Measurements from ENCODE around the gene TRUB1.

Gene TRUB1

DNA sequence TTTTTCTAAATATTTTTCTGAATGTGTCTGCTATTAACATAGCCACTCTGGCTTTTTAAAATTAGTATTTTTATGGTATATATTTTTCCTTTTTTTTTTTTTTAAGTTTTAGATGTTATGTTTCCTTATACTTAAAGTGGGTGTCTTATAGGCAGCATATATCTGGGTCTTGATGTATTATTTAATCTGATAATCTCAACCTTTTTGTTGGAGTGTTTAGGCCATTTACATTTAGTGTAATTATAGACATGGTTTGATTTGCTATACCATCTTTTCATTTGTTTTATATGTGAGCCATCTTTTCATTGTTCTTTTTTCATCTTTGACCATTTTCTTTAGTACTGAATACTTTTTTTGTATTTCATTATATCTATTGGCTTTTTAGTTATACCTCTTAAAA lies 45.0 kb downstream of the TRUB1 start:
- DNase-seq (ENCODE audit: low spot score): no peak

- no peak for DNase-seq (ENCODE audit: low spot score)
Observed at GRCh38 chr10:114987995-114988394, 50.0 kb downstream of the TRUB1 start.

DNA sequence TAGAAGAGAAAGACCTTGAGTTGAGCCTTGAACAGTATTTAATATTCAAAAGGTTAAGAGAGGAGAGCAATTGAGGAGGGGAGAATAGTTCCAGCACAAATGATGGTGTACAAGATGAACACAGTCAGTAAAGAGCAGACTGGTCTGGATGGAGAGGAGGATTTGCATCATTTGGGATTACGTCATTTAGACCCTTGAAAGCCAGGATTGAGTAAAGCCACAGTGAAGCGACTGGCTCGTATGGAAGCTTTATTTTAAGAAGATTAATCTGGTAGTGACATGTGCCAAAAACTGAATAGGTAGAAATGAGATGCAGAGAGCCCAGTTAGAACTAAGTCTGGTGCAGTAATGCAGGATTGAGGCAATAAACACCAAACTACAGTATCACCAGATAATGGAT lies 52.6 kb downstream of the TRUB1 start:
- no peak for DNase-seq (ENCODE audit: low spot score)

DNA sequence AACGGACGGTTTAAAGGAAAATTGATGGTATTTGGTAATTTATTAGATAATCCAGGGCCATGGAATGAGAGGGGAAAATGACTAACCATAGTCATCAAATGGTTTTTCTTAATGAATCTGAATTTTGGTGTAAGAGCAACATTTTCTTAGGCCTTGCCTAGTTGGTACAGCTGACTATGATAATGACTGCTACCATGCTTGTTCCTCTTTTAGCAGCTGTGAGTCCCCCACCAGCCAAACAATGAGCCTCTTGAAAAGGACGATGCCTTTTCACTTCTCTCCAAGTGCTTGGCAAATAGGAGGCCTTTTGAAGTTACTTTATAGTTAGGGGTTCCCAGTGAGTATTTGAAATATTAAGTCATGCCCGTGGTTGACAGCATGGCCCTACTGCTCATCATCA lies 53.0 kb downstream of the TRUB1 start:
- no peak for DNase-seq (ENCODE audit: low spot score)

DNA sequence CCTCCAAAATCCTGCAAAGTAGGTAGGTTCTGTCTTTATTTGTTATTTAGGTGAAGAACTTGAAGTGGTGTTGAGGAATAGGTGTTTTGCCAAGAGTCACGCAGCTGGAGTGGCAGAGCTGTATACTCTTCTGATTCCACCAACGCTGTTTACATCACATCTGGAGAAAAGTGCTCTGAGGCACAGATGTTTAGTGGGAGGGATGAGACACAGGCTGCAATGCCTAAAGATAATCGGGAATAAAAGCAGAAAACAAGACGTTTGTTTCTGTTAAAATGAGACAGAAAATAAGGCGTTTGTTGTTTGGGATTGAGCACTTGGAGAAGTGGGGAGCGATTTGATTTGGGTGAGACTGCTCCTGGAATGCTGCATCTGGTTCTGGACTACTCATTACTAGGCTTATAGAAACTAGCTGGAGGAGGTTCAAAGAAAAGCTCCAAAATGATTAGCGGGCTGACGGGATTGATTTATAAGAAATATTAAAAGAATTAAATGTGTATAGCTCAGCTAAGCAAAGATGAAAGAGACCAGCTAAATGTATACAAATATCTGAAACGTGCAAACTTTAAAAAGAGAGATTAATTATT lies 54.3 kb downstream of the TRUB1 start:
- no peak for DNase-seq (ENCODE audit: low spot score)

DNA sequence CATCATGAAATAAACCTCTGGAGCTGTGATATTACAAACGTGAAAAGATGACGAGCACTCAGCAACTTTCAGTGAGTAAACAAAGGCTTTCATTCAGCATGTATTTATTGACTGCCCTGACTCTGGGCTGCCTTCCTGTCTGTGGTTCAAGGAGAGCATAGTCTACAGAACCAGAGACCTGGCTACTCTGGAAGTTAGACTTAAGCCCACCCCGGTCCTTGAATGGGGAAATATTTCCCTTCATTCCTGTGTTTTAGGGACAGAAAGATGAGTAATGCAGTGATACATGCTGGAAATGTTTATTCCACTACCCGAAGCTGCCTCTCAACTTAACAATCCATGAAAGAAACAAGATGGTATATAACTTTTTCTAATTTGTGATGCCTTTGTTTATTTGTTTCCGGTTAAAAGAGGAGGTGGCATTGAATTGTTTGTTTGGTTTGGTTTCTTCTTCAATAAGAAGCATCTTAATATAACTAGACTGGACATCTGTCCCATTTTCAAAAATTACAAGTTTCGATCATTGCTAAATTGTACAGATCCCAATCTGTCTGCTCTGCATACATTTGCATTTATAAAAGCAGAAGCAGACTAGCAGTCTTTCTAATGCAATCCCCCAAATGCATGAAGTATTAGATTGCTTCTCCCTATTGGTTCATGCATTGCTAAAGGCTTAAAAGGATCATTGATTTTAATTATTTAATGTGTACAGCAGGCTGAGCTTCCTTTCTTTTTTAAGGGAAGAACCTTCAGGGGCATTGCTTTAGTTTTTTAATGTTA lies 57.7 kb downstream of the TRUB1 start:
- DNase-seq (ENCODE audit: low spot score): no peak

GRCh38 chr10:114996542-114996941 lies 58.5 kb downstream of the TRUB1 start:
- no peak for DNase-seq (ENCODE audit: low spot score)

DNA sequence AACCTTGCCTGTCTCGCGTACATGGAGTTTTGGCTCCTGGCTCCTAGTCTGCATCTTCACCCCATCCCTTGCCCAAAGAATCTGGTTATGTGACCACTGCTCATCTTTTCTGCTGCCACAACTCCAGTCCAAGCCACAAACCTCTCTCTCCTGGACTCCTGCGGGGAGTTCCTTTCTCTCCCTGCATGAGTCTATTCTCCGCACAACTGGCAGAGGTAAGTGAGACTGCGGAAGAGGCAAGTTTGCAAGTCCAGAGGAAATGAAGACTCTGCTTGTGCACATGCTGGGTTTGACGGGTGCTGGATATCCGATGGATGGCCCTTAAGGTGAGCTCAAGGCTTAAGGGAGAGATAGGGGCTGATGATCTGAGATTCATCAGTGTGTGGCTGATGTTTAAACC lies 61.0 kb downstream of the TRUB1 start:
- DNase-seq (ENCODE audit: low spot score): no peak

DNA sequence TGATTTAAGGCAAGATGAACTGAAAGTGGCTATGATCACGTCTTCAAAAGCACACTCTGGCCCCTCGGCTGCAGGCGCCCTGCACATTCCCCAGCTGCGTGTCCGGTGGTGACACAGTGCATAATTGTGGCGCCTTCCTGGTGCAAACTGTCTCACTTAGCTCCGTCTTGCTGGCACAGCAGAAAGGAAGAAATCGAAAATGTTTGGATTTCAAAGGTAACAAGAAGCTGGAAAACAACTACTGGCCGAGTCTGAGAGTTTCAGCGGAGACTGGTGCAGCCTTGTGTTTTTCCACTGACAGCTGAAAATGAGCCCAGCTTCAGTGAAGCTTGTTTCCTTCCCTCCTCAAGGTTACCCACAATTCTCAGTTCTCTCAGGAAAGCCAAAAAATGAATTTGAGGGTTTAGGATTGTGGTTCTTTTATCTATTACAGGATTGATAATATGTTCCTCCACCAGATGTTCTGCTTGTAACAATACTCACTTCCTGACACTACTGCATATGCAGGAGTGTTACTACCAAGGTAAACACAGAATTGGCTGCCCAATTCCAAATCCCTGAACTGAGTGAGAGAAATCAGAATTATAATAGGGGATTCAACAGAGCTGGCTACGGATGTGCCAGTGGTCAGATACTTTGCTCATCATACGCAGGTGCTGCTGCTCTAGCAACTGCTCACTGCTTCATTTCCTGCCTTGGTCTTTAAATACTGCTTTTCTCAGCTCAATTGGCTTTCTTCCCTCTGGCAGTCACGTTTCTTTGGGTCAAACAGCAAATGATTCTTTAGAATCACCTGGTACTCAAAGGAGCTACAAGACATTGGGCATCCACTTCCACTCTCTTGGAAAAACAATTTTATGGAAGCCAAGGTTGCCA lies 63.7 kb downstream of the TRUB1 start:
- DNase-seq (ENCODE audit: low spot score): no peak

- DNase-seq (ENCODE audit: low spot score): no peak
Observed at GRCh38 chr10:115003396-115003795, 65.4 kb downstream of the TRUB1 start.

DNA sequence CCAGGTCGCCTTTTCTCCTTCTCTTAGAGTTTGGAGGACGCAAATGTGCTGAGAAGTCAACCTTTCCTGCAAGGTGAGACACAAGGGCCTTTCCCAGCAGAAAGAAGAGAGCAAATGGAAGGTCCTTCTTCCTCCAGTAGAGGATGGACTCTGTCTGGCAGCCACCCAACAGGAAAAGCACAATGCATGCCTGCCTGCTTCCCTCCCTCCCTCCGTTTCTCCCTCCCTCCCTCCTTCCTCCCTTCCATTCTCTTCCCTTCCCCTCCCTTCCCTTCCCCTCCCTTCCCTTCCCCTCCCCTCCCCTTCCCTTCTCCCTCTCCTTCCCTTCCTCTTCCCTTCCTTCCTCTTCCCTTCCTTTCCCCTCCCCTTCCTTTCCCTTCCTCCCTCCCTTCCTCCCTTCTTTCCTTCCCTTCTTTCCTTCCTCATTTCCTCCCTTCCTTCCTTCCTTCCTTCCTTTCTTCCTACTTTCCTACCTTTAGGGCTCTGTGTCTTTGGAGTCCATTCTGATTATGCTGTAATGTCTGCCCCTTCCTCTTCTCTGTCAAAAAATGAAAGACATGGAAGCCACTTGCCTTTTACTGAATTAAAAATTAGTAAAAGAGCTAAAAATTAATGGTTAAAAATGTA lies 66.4 kb downstream of the TRUB1 start:
- no peak for DNase-seq (ENCODE audit: low spot score)

- DNase-seq (ENCODE audit: low spot score): no peak
Observed at GRCh38 chr10:115005771-115006170, 67.8 kb downstream of the TRUB1 start.

DNA sequence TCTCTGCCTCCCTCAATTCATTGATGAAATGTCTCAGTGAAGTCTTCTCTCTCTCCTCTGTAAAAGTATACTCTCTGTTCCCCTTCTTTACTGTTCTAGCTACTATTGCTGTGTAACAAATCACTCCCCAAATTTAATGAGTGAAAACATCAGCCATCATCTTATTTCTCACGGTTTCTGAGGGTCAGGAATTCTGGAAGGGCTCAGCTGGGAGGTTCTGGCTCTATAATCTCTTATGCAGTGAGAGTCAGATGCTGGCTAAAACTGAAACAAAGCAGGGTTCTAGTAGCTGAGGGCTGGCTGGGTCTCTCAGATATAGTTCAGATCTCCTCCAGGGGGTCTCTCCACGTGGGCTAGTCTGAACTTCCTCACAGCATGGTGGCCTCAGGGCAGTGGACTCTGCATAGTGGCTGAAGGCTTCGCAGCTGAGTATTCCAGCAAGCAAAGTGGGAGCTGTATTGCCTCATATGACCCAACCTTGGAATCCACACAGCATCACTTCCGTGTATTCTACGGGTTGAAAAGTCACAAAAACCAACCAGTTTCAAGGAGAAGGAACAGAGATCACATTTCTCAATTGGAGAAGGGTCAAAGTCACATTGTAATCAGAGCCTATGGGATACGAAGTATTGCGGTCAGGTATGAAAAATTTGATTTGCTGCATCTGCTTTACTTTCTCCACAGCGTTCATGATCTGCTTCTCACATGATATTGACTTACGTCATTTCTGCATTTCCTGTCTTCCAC lies 80.4 kb downstream of the TRUB1 start:
- no peak for DNase-seq (ENCODE audit: low spot score)

- no peak for DNase-seq (ENCODE audit: low spot score)
Observed at GRCh38 chr10:115020449-115020848, 82.5 kb downstream of the TRUB1 start.

DNA sequence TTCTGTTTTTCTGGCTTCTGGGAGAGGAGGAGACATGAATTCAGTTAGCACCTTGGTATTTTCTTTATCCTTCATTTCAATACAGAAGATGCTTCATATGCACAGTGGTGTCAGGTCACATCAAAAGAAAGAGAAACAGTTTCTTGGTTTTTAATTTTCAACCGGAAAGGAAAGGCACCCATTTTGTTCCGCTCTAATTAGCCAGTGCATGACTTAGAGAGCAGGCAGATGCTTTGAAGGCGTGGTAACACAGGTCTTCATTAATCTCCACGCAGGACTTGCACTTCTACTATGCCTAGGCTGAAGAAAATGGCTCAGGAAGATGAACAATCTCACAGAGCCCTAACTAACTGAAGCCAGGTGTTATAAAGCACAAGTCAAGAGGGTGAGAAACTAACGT lies 84.7 kb downstream of the TRUB1 start:
- no peak for DNase-seq (ENCODE audit: low spot score)

GRCh38 chr10:115023715-115024114 lies 85.7 kb downstream of the TRUB1 start:
- DNase-seq (ENCODE audit: low spot score): no peak

DNA sequence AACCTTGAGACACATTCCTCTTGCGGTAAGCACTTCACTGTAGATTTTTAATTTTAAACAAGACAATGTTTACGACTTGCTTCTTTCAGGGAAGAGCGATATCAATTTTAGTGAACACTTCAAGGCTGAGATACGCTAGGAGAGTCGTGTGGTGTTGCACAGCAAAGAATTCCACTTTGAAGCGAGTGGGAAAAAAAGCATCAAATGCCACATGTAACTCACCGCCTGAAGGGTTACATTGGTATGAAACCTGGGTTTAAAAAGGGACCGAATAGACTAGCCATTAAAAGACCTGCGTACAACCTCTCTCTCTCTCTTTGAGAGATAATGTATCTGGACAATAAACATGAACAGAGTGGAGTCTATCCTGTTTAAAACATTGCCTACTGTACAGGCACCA lies 86.4 kb downstream of the TRUB1 start:
- no peak for DNase-seq (ENCODE audit: low spot score)

DNA sequence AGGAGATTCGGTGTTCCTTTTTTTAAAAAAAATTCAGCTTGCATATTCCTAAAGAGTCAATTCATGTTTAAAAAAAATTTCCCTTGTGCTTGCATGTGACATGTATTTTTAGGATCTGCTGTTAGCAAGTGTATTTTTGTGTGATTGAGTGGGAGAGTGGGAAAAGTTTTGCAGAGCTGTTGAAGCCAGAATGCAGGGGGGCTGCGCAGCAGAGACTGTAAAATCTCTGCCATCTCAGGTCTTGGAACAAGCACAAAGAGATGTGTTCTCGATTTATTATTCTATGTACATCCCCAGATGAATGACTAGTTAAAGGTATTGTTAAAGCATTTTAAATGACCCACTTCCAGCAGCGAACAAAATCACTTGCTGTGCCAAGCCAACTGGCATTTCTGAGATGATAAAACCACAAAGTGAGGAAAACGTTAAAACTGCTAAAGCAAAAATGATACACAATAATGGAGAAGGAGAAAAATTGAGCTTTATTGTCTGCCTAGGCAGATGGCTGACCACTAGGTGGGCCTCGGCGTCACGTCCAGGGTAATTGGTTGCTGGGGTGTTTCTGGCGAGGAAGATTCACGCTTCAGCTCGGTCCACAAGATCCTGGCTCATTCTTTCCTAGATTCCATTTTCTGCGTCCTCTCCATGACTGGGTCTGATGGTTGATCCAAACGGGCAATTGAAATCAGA lies 88.2 kb downstream of the TRUB1 start:
- DNase-seq (ENCODE audit: low spot score): no peak

- DNase-seq (ENCODE audit: low spot score): no peak
Observed at GRCh38 chr10:115026746-115027140, 88.7 kb downstream of the TRUB1 start.

Data from iPS-NIHi11 (cell line).